A673 (cell line): ENCODE data around the gene COX11. TPM values are rescaled to one million over a fixed set of nuclear protein-coding genes. Genes with fewer than 3 reads are reported as not detected.
A peak's percentile ranks its signal among the peaks of the same experiment; 100 is the strongest.

Experiments
- BruUV-seq: library from RNA; stranded (reverse); fragments of 400-500 nt; replicated peaks from 2 replicates; lab custom pipeline; 2021; lab: Mats Ljungman, UMichigan
- CTCF ChIA-PET: fragments of 300-600 bp; sonication (Branson Sonifier 250); formaldehyde crosslinking; loops from one replicate; lab custom pipeline; 2022; ENCODE audit warnings: antibody characterized with exemption; lab: Charles Lee
- POLR2A ChIA-PET: fragments of 300-600 bp; sonication (Branson Sonifier 250); formaldehyde crosslinking; loops from one replicate; lab custom pipeline; 2022; ENCODE audit warnings: antibody characterized with exemption; ENCODE audit not compliant: low non-redundant PET; lab: Charles Lee
- DNase-seq: peaks from one replicate; pipeline ENCODE4 v3.0.0-alpha.2; 2015; ENCODE audit warnings: low spot score
- H3K27ac ChIP-seq: fragments of 200-600 bp; sonication (generic); 2 replicates; pipeline ENCODE4 v1.5.1; 2016; ENCODE audit warnings: mixed run types, low read depth, mild to moderate bottlenecking, mixed read lengths, antibody characterized with exemption, low read length; ENCODE audit not compliant: poor library complexity, severe bottlenecking
- H3K27me3 ChIP-seq: fragments of 200-600 bp; sonication (generic); replicated peaks from 2 replicates; pipeline ENCODE4 v1.6.1; 2017; ENCODE audit warnings: mixed run types, low read depth, mild to moderate bottlenecking, mixed read lengths, antibody characterized with exemption, low read length; ENCODE audit not compliant: insufficient read depth, poor library complexity
- H3K36me3 ChIP-seq: fragments of 200-600 bp; sonication (generic); 2 replicates; pipeline ENCODE4 v1.6.1; 2016; ENCODE audit warnings: mixed run types, mild to moderate bottlenecking, mixed read lengths, antibody characterized with exemption, low read length; ENCODE audit not compliant: insufficient read depth, poor library complexity, severe bottlenecking
- H3K4me1 ChIP-seq: fragments of 200-600 bp; sonication (generic); 2 replicates; pipeline ENCODE4 v1.6.1; 2017; ENCODE audit warnings: mixed run types, mild to moderate bottlenecking, mixed read lengths, antibody characterized with exemption, low read length; ENCODE audit not compliant: insufficient read depth, poor library complexity, severe bottlenecking
- H3K4me3 ChIP-seq: fragments of 200-600 bp; sonication (generic); 2 replicates; pipeline ENCODE4 v1.5.1; 2016; ENCODE audit warnings: low read depth, mixed run types, mild to moderate bottlenecking, mixed read lengths, low read length; ENCODE audit not compliant: poor library complexity, severe bottlenecking
- H3K9me3 ChIP-seq: fragments of 200-600 bp; sonication (generic); 2 replicates; pipeline ENCODE4 v1.6.1; 2016; ENCODE audit warnings: mixed run types, low read depth, mild to moderate bottlenecking, mixed read lengths, antibody characterized with exemption, low read length; ENCODE audit not compliant: poor library complexity, severe bottlenecking
- CTCF ChIP-seq: fragments of 300-800, 200-600 bp; sonication (generic); conservative IDR thresholded peaks from 2 replicates; pipeline ENCODE4 v1.5.1; 2017; ENCODE audit warnings: low read depth, mild to moderate bottlenecking, antibody characterized with exemption, low read length, moderate library complexity, mixed read lengths
- EZH2 ChIP-seq: fragments of 200-600 bp; sonication (generic); IDR thresholded peaks from 2 replicates; pipeline ENCODE4 v1.6.1; 2017; ENCODE audit warnings: borderline replicate concordance, low read depth, mild to moderate bottlenecking, mixed read lengths, antibody characterized with exemption, low read length; ENCODE audit not compliant: poor library complexity, severe bottlenecking
- intact Hi-C: fragments of 100-400 bp; cut with micrococcal nuclease; formaldehyde crosslinking; loops from one replicate; pipeline ENCODE4 v1.10.0; 2022; ENCODE audit not compliant: unreplicated experiment
- total RNA-seq: library from RNA; stranded (reverse); gene quantifications from 2 replicates; pipeline ENCODE4 v1.2.3, GENCODE V29; 2021

COX11 gene
- total RNA-seq, 1 experiment from 2014 or later, result 109 TPM

GRCh38 chr17:54969658-54970572, 1.5 kb upstream of the COX11 start:
- no peaks in the 10 kb centered on the region for H3K9me3 ChIP-seq
- POLR2A ChIA-PET, result interaction anchor here (0.7 kb wide), 1 partner anchor 52 kb away, joined by 4 read pairs; no protein-coding TSS in a partner anchor
- H3K4me3 ChIP-seq, result peak overlapping the region; percentile 87
- H3K27me3 ChIP-seq, result no peaks in the 10 kb centered on the region
- H3K27ac ChIP-seq, result peak overlapping the region; percentile 91
- no peak for TF ChIP-seq EZH2
- no peak for TF ChIP-seq CTCF
- intact Hi-C loops, result no loop called here
- CTCF ChIA-PET, result no interaction called here
- peaks cover 17% of the 10 kb centered on the region for H3K4me1 ChIP-seq
- no TSS peak for BruUV-seq
- H3K36me3 ChIP-seq, result peaks cover 7% of the 10 kb centered on the region
- DNase-seq, result no peak

DNA sequence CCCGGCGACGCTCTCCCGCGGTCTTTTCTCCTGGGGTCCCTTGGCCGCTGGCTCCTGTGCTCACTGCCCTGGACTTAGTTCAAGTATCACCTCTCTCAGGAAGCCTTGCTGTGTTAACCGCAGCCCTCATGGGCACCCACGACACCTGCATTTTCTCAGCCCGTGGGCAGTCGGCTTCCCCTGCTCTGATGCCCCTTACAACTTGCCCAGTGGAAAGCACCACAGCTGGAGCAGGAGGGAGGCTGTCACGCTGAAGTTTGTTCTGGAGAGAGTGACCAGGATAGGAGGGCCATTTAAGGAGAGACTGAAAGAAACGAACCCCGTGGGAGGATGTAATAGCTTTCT, 506 bp upstream of the COX11 start:
- H3K4me1 ChIP-seq, result peaks cover 17% of the 10 kb centered on the region
- H3K4me3 ChIP-seq, result peak overlapping the region; percentile 87
- BruUV-seq, result TSS peak; percentile 49
- CTCF ChIA-PET, result no interaction called here
- peaks cover 17% of the 10 kb centered on the region for H3K36me3 ChIP-seq
- peak; percentile 36 for DNase-seq
- POLR2A ChIA-PET, result interaction anchor here (0.7 kb wide), 1 partner anchor 53 kb away, joined by 4 read pairs; no protein-coding TSS in a partner anchor
- intact Hi-C loops, result no loop called here
- TF ChIP-seq CTCF (no peak), EZH2 (no peak)
- no peaks in the 10 kb centered on the region for H3K9me3 ChIP-seq
- H3K27ac ChIP-seq, result peak overlapping the region; percentile 91
- no peaks in the 10 kb centered on the region for H3K27me3 ChIP-seq

DNA sequence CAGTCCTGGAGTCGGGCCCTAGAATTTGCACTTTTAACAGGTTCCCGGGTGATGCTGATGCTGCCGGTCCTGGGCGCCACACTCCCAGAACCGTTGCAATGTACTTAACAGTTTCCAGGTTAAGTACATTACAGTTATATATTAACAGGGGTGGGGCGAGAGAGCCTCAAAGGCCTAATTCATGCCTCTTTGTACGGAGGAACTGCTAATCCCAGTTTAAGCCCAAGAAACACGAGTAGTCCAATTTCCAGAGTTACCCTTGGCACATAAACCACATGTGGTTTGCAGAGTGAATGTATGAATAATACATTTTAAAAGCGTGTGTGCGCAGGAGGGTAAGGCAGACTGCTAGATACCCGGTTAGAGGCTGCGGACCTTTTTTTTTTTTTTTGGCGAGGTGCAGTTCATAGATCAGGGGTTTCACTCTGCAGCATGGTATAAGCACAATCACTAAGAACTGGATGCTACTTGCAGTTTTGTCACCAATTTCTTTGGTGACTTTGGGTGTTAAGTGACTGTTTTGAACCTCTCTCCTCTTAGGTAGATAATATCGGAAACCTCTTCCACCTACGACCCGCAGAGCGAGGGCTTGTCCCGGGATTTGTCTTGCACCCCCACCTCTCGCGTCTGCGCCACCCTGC, 713 bp downstream of the COX11 start:
- peak overlapping the region; percentile 91 for H3K27ac ChIP-seq
- intact Hi-C loops, result no loop called here
- peaks cover 29% of the 10 kb centered on the region for H3K36me3 ChIP-seq
- CTCF ChIA-PET, result no interaction called here
- TSS peak; percentile 33 for BruUV-seq
- POLR2A ChIA-PET, result no interaction called here
- H3K4me1 ChIP-seq, result peaks cover 17% of the 10 kb centered on the region
- peak overlapping the region; percentile 87 for H3K4me3 ChIP-seq
- H3K27me3 ChIP-seq, result no peaks in the 10 kb centered on the region
- DNase-seq, result peak; percentile 31
- no peaks in the 10 kb centered on the region for H3K9me3 ChIP-seq
- TF ChIP-seq CTCF, result no peak
- no peak for TF ChIP-seq EZH2
